Psoas muscle (tissue), 8 donors: ENCODE data around the gene POU3F1. TPM values are rescaled to one million over a fixed set of nuclear protein-coding genes. Genes with fewer than 3 reads are reported as not detected.

Source experiments
- ATAC-seq, 4 donors: fragments of 200-7000 bp; cut with Tn5 transposase; one replicate each; pipeline ENCODE4 v1.9.1; 2020; ENCODE audit warnings: moderate library complexity in 3 of 4, mild to moderate bottlenecking in 2 of 4
- DNase-seq, 2 donors: peaks; one replicate each; pipeline ENCODE4 v3.0.0-alpha.2; 2020
- H3K27ac ChIP-seq: fragments of 200-600 bp; one replicate; pipeline ENCODE4 v1.8.0; 2022
- H3K27me3 ChIP-seq, 3 donors: fragments of 200-600 bp in 1 of 3; one replicate each; pipeline versions ENCODE4 v1.6.1 to v1.8.0; 2013 to 2022; ENCODE audit warnings: low read length in 2 of 3, mild to moderate bottlenecking in 2 of 3, moderate library complexity in 1 of 3; ENCODE audit not compliant: insufficient read depth in 3 of 3
- H3K36me3 ChIP-seq, 2 donors: fragments of 200-600 bp in 1 of 2; one replicate each; pipeline versions ENCODE4 v1.6.1 to v1.8.0; 2013 to 2022; ENCODE audit warnings: low read depth in 1 of 2, mild to moderate bottlenecking in 1 of 2, moderate library complexity in 1 of 2; ENCODE audit not compliant: insufficient read depth in 1 of 2
- H3K4me1 ChIP-seq: fragments of 200-600 bp; one replicate; pipeline ENCODE4 v1.8.0; 2022
- H3K4me3 ChIP-seq: fragments of 200-600 bp; one replicate; pipeline ENCODE4 v1.8.0; 2022; ENCODE audit warnings: mild to moderate bottlenecking
- H3K9me3 ChIP-seq: fragments of 200-600 bp; one replicate; pipeline ENCODE4 v1.8.0; 2022
- CTCF ChIP-seq: fragments of 200-600 bp; IDR thresholded peaks from one replicate; pipeline ENCODE4 v1.8.0; 2022; ENCODE audit warnings: antibody characterized with exemption
- WGBS, 3 donors: extraction: QIAGEN DNeasy Blood & Tissue Kit; methylation state at CpG; one replicate each; pipeline versions ENCODE4 v1.1.6 to v1.1.7; 2013; 5-methylcytosine and 5-hydroxymethylcytosine counted together
- intact Hi-C, 2 donors: fragments of 100-400 bp; cut with DNase I; formaldehyde crosslinking; loops; one replicate each; pipeline versions ENCODE4 v1.11.0 to v1.14.2; 2022
- polyA plus RNA-seq, 3 donors: library from polyadenylated mRNA; stranded (reverse); fragments of 200-250 nt; gene quantifications; one replicate each; pipeline ENCODE4 v1.2.3, GENCODE V29; 2013
- total RNA-seq, 4 donors: library from RNA; stranded (reverse); fragmentation: NEBNext Ultra II Directional in 2 of 4; extraction: Animal tissue kit (Norgen Biotek cat#: 25700) in 2 of 4; gene quantifications; one replicate each; pipeline versions ENCODE4 v1.2.1 to v1.2.4, GENCODE V29; 2021 to 2023
- donor health status: healthy with polysubstance abuse.
- donor health status: DM: no; HTN: no; CAD: no; lungs with moderate emphysema.
- donor health status: Bipolar disorder and iron deficiency.
- donor health status: healthy.
- donor health status: DM: yes; HTN: yes; CAD: no.
- donor health status: DM: no; HTN: no; CAD: no.
- donor health status: DM: no; HTN: no; CAD: no.
- donor health status: DM: yes; HTN: yes; CAD: no.

Gene POU3F1
- total and polyA plus RNA-seq, 7 donors: 0.04 to 0.38 (median 0.13) TPM; not detected in 1

DNA sequence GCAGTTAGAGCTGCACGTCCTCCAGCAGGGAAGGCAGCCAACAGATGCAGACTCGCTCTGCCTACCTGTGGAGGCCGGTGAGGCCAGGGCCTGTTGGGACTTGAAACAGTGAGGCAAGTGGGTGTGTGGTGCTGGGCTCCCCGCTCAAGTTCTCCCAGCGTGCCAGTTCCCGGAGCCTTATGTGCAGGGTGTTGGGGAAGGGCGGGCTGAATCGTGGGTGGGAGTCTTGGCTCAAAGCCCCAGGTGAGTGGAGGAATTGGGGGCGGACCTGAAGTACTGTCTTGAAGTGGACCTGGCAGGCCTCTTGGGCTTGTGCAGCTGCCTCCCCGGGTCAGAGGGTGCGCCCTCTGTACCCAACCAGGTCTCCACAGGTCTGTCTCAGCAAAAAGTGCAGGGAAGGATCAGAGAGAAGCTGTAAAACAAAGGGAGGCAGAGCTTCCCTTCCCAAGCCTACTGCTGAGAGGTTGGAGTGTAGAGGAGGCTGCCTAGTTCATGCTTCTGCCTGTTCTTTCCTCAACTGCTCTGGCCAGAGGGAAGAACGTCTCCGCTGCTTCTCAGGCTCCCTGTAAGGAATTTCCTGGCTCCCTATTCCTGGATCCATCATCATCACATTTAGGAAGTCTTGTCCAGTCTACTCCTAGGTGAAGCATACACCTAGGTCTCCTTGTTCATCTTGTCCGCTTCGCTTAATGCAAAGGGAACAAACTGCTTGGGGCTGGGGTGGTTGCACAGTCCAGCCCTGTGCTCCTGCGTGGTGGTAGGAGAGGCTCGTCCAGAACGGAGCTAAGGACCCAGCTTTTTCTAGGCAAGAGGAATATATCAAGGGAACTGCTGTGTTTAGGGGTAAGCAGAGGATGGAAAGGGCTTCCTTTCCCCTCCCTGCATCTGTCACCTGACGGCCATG, 19.1 kb downstream of the POU3F1 start:
- peaks cover 8 to 50% of the 10 kb centered on the region in 2 donors for H3K36me3 ChIP-seq

DNA sequence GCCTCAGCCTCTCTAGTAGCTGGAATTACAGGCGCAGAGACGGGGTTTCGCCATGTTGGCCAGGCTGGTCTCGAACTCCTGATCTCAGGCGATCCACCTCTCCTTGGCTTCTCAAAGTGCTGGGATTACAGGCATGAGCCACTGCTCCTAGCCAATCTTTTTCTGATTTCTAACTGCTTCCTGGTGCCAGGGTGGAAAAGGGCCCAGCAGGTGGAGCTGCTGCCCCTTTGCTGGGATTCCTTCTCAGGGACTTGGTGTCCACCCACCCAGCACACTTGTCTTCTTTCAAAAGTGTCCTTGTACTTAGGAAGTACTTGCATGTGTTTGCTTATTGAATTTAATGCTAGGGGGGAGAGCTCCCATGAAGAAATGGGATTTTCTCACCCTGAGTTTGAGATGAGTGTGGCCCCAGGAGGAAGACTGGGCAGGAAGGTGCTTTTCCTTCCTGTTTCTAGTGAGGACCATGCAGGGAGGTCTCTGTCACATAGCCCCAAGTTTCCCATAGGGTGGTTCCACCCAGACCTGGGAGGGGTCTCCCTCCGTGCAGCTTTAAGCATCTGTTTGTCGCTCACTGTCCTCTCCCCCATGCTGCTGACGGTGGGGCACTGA, 19.9 kb downstream of the POU3F1 start:
- Histone ChIP-seq H3K9me3 (no peaks in the 10 kb centered on the region), H3K27me3 (no peaks in the 10 kb centered on the region), H3K36me3 (peaks cover 13 to 58% of the 10 kb centered on the region in 2 donors), H3K4me1 (peaks cover 89% of the 10 kb centered on the region), H3K4me3 (no peak overlapping the region), H3K27ac (peak overlapping the region; percentile 70)
- 44 to 73% (median 54%) methylated on average over 8 of the region's 8 CpGs for WGBS, 3 donors
- DNase-seq: peak in 1 of 2 donors; percentile 75
- TF ChIP-seq CTCF: peak; percentile 50
- intact Hi-C loops: loop anchor here in 1 of 2 donors (5.0 to 10.0 kb wide), 3 partner anchors 561 to 1862 kb away; no protein-coding TSS in a partner anchor
- ATAC-seq: peak in 1 of 4 donors; percentile 9

More for the DNA sequence above, 19.1 kb downstream of the POU3F1 start:
- DNase-seq: no peak
- no peak for ATAC-seq
- no peak for TF ChIP-seq CTCF
- 69 to 82% (median 73%) methylated on average over 19 of the region's 19 CpGs for WGBS, 3 donors
- intact Hi-C loops: loop anchor here in 1 of 2 donors (5.0 to 10.0 kb wide), 3 partner anchors 560 to 1863 kb away; no protein-coding TSS in a partner anchor
- Histone ChIP-seq H3K4me1 (peaks cover 81% of the 10 kb centered on the region), H3K27me3 (no peaks in the 10 kb centered on the region), H3K4me3 (no peak overlapping the region), H3K27ac (peak overlapping the region; percentile 72), H3K9me3 (no peaks in the 10 kb centered on the region)

GRCh38 chr1:38025664-38026063, 20.9 kb downstream of the POU3F1 start:
- no peaks in the 10 kb centered on the region for H3K9me3 ChIP-seq
- peak in 1 of 4 donors; percentile 2 for ATAC-seq
- H3K27ac ChIP-seq: peak overlapping the region; percentile 70
- intact Hi-C loops: loop anchor here in 1 of 2 donors (5.0 to 10.0 kb wide), 3 partner anchors 562 to 1861 kb away; no protein-coding TSS in a partner anchor
- DNase-seq: no peak
- no peaks in the 10 kb centered on the region for H3K27me3 ChIP-seq
- no peak overlapping the region for H3K4me3 ChIP-seq
- H3K4me1 ChIP-seq: peaks cover 93% of the 10 kb centered on the region
- peaks cover 13 to 68% of the 10 kb centered on the region in 2 donors for H3K36me3 ChIP-seq
- no peak for TF ChIP-seq CTCF
- WGBS, 3 donors: 46 to 79% (median 60%) methylated on average over 6 of the region's 6 CpGs

- ATAC-seq (no peak), DNase-seq (peak in 1 of 2 donors; percentile 27)
- 95 to 100% (median 98%) methylated on average over 2 of the region's 2 CpGs for WGBS, 3 donors
- peak overlapping the region; percentile 70 for H3K27ac ChIP-seq
- H3K27me3 ChIP-seq: no peaks in the 10 kb centered on the region
- intact Hi-C loops: loop anchor here in 1 of 2 donors (5.0 to 10.0 kb wide), 3 partner anchors 562 to 1860 kb away; no protein-coding TSS in a partner anchor
- no peak for TF ChIP-seq CTCF
- H3K36me3 ChIP-seq: peaks cover 13 to 72% of the 10 kb centered on the region in 2 donors
- peaks cover 93% of the 10 kb centered on the region for H3K4me1 ChIP-seq
- H3K4me3 ChIP-seq: no peak overlapping the region
- no peaks in the 10 kb centered on the region for H3K9me3 ChIP-seq
These were observed 21.4 kb downstream of the POU3F1 start for GRCh38 chr1:38025233-38025632.
